Measurements from ENCODE around the gene RBM38.

DNA sequence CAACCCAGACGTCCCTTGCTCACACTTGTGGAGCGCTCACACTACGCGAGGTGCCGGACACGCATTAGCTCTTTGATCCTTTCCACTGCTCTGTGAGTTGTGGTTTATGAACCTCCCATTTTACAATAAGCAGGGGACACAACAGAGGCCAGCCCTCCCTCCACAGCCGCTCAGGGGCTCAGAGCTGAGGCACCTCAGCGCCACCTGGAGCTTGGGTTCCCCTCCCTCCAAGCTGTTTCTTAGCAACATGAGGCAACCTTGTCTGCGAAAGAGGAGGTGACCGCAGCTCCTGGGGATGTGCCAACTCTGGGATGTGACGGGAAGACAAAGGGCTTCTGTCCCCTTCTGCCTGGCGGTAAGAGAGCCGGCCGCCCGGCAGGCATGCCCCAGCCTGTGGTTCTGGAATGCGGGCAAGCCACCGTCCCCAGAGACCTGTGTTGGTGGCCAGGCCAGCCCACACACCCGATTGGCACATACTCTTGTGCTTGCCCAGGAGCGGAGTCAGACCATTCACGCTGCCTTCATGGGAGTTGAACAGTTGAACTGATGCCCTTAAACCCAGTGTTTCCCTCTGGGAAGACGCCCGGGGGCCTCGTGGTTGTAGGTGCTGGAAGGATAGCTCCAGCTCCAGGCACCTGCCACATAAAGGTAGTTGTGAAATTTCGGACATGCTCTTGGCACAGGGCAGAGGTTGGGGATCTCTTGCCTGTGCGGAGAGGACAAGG lies 44.5 kb downstream of the RBM38 start:
- TF ChIP-seq POLR2A (IDR thresholded peaks at IDR 0.05): no peak
- TF ChIP-seq, protein P1, sequence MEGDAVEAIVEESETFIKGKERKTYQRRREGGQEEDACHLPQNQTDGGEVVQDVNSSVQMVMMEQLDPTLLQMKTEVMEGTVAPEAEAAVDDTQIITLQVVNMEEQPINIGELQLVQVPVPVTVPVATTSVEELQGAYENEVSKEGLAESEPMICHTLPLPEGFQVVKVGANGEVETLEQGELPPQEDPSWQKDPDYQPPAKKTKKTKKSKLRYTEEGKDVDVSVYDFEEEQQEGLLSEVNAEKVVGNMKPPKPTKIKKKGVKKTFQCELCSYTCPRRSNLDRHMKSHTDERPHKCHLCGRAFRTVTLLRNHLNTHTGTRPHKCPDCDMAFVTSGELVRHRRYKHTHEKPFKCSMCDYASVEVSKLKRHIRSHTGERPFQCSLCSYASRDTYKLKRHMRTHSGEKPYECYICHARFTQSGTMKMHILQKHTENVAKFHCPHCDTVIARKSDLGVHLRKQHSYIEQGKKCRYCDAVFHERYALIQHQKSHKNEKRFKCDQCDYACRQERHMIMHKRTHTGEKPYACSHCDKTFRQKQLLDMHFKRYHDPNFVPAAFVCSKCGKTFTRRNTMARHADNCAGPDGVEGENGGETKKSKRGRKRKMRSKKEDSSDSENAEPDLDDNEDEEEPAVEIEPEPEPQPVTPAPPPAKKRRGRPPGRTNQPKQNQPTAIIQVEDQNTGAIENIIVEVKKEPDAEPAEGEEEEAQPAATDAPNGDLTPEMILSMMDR (IDR thresholded peaks at IDR 0.05): no peak
- no peak for TF ChIP-seq POLR2AphosphoS5 (IDR thresholded peaks at IDR 0.05; ENCODE audit: insufficient read depth in 1 of 2, low read depth in 1 of 2)

Data from vagina (tissue), 2 donors.